GM21390 (cell line): ENCODE measurements around the gene C19orf33.

Experiments
- ATAC-seq: cut with Tn5 transposase; IDR thresholded peaks from one replicate; pipeline ENCODE4 v1.9.1; 2021; ENCODE audit not compliant: unreplicated experiment

Gene C19orf33

DNA sequence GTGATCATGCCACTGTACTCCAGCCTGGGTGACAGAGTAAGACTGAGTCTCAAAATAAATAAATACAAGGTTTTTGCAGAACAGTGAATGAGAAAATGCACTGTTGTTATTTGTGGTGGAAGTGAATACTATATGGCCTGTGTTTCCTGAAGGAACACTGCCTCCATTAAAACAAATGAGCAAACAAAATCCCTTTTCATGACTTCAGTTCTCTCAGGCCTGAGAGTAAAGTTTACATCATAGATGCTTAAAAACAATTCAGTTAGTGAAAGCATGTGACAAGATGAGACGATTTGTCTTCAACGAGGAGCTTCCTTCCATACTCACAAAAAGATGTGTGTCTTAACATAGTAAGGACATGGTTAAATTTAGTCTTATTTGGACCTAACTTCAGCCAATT, 25.3 kb upstream of the C19orf33 start:
- ATAC-seq, result no peak

DNA sequence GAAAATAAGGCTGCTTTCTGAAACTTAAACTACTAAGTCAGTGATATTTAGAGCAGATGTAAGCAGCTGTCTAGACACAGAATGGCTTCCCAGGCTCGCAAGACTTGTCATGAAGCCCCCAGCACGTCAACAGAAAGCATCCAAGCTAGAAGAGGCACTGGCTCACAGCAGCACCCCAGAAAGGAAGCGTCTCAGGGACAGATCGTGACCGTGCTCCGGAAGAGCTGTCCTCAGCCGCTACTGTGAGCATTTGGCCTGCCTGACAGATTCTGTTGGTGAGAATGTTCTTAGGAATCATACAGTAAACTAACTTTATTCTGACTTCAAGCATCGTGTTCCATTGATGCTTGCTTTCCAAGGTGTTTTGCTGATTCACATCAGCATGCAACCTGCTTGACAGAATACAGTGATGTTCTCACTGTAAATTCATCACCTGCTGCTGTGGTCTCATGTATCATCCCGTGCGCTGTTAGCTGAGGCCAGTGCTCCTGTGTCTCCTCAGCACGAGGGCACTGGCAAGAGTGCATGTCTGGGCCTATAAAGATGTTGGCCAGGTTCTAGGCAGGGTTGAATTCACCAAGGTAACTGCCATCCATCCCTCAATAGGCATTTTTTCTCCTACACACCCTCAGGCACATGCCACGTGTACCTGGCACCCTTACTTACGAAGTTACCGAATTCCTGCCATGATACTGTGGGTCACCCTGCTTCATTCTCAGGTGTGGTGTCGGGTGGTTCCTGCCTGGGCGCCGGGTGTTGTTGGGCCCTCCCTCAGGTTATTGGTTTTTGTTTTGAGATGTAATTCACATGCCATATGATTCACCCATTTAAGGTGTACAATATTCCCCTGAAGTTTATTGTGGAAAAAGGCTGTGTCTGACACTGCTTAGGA, 23.8 kb upstream of the C19orf33 start:
- no peak for ATAC-seq

DNA sequence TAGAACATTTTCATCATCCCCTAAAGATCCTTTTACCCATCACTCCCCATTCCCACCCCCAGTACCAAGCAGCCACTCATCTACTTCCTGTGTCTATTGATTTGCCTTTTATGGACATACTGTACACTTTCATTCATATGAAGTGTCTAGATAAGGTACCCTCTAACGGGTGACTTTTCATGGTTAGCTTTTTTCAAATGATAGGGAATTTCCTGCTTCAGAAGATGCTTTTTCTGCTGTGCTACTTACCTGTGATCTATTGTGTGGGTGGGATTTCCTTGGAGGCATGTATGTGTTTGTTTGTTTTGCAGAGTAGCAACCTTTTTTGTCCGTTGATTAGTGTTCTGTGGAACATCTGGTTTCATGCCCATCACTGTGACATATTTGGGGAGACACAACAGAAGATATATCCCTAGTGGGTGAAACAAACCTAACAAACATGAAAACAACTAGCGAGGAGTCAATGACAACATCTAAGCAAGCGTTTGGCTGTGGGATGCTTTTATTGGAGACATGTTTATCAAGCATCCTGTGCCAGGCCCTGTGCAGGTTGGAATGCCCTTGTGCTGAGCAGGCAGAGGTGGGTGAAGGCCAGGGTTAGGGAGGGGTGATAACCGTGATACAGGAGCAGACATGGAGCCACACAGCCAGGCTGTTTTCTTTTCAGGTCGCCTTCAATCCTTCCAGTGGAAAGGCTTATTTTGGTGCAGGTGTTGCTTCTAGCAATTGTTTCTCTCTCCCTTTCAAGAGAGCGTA, 22.1 kb upstream of the C19orf33 start:
- no peak for ATAC-seq

DNA sequence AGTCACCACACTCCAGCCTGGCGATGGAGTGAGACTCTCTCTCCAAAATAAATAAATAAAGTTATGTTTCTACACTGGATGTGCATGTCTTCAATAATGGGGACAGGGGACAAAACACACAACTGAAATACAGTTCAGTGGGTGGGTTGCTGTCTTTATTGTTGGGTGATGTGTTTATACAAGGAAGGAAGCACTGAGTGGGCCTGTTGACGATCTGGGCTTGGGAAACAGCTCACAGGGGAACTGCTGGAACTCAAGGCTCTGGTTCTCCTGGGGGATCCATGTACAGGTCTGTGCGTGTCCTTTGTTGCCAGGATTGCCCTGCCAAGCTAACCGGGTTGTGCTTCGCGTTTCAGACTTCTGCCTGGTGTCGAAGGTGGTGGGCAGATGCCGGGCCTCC, 20.8 kb upstream of the C19orf33 start:
- ATAC-seq, result no peak

DNA sequence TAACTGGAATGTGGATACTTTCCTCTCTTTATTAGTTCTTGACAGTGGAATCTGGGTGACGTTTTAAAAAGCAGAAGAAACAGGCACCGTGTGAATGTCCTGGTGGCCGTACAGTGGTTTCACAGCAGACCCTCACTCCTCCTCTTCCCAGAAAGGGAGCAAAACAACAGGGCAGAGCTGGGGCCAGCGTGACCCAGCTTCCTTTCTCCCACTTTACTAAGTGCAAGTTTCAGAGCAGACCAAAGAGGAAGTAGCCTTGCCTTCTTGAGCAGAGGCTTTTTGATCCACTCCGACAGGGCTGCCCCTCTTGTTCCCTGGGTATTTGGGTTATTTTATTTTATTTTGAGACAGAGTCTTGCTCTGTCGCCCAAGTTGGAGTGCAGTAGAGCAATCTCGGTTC, 19.6 kb upstream of the C19orf33 start:
- no peak for ATAC-seq

DNA sequence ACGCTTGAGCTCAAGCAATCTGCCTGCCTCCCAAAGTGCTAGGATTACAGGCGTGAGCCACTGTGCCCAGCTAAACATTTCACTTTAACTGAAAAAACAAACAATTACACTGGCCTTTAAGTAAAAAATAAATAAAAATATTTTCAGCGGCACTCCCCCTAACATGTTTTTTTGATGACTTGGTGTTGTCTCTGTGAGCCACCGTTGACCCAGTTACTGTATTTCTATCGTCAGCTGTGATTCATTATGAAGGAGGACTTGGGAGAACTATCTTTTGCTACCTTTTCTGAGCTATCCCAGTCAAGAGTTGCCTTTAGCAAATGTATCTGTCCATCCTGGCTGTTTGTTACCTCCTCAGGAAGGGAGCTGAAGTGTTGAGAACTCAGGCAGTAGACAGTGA, 18.5 kb upstream of the C19orf33 start:
- no peak for ATAC-seq

DNA sequence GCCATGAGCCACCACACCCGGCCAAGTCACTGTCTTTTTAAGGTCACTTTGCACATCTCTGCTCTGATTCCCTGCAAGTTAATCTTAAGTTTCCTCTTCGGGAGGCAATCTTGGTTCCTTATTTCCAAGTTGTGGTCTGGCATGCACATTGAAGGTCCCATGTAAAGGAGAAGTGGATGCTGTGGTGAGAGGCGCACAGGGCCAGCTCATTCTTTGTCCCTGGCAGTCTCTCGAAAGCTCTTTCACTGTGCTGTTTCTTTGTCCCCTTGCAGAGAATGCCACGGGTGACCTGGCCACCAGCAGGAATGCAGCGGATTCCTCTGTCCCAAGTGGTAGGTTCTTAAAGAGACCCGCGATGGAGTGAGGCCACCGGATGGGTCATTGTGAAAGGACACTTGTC, 16.4 kb upstream of the C19orf33 start:
- no peak for ATAC-seq

DNA sequence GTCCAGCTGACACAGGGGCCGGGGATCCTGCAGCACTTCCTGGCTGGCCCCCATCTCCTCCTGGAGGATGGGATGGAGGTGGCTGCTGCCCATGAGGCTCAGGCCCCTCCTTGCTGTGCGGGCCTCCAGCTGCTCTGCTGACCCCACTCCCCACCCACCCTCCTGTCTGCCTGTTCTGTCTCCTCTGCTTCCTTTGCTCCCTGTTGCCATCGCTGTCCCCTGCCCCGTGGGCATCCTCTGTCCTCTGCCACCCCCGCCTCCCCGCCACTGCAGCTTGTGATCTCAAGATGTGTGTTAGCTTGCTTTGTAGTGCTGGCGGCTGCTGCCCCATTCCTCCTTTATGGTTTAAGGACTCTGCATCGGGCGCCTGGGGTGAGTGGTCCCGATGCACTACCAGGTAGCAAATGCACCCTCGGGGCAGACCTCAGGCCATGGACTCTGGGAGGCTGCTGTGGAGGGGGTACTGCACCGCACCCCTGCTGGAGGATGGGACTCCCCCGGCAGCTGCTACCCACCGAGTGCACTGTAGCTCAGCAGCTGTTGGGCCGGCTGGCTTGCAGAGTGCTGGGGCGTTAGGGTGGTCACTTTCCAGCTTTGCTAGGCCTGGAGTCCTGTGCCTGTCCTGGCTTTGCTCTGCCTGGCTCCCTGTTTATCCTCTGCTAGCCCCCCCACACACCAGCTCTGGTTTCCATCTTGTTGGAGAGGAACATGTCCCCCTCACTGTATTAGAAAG, 15.8 kb upstream of the C19orf33 start:
- no peak for ATAC-seq

DNA sequence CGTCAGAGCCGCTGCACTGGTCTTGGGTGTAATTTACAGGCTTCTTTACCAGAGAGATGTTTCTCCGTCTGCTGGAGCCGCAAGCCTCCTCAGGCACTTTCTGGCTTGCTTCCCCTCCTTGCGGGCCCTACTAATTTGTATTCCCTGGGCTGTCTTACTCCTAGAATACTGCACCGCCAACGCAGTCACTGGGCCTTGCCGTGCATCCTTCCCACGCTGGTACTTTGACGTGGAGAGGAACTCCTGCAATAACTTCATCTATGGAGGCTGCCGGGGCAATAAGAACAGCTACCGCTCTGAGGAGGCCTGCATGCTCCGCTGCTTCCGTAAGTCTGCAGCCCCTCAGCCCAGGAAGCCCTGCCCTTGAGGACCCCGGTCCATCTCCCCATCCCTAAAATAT, 14.1 kb upstream of the C19orf33 start:
- ATAC-seq, result no peak

DNA sequence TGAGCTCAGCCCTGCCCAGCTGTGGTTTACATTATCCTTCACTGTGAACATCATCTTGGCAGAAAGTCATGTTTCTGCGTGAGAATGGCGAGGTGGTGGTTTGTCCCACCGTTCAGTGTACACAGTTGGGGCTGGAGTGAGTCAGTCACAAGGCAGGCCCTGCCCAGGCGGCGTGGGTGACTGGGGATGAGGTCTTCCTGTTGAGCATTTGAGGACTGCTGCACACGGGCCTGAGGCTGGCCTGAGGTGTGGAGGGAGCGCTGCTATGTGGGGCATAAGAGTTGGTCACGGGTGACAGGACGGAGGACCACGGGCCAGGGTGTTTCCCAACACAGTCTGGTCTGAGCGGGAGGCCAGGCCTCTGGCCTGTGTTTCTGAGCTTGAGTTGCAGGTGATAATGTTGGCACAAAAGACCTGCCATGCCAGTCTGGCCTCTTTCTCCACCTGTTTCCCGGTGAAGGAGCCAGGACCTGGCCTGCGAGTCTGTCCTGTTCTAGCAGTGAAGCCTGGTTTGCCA, 13.4 kb upstream of the C19orf33 start:
- ATAC-seq, result no peak

DNA sequence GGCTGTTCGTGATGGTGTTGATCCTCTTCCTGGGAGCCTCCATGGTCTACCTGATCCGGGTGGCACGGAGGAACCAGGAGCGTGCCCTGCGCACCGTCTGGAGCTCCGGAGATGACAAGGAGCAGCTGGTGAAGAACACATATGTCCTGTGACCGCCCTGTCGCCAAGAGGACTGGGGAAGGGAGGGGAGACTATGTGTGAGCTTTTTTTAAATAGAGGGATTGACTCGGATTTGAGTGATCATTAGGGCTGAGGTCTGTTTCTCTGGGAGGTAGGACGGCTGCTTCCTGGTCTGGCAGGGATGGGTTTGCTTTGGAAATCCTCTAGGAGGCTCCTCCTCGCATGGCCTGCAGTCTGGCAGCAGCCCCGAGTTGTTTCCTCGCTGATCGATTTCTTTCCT, 12.2 kb upstream of the C19orf33 start:
- ATAC-seq, result no peak

DNA sequence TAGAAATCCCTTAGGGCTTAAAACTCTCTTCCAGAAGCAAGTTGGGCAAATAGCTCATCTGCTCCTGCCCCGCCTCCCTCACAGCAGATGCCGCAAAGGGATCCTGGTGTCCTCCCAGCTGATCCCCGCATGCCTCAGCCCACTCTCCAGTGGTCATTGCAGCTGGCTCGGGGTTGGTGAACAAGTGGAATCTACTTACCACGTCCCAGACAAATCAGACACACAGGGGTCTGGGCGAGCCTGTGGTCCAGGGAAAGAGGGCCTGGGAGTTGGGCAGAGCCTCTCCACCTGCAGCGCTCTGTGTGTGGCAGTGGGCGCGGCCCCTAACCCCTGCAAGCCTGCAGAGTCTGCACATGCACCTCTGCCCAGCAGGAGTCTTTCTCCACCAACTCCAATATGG, 10.8 kb upstream of the C19orf33 start:
- ATAC-seq, result no peak

DNA sequence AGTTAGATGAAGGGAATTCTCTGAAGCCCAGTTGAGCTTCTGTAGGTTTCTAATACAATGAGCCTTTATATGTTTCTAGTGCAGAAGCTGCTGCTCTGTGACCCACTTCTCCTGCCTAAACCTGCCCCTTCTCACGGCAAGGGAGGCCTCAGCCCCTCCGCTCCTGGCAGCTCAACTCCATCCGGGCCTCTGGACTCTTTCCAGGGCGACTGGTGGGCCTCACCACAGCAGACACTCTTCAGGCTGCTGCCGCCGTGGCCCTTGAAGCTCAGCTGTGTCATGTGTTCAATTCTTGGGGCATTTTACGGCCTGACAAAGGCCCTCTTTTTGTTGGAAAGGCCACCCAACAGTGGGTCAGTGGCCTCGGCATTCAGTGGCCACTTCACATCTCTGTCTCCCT, 10.0 kb upstream of the C19orf33 start:
- ATAC-seq, result no peak

DNA sequence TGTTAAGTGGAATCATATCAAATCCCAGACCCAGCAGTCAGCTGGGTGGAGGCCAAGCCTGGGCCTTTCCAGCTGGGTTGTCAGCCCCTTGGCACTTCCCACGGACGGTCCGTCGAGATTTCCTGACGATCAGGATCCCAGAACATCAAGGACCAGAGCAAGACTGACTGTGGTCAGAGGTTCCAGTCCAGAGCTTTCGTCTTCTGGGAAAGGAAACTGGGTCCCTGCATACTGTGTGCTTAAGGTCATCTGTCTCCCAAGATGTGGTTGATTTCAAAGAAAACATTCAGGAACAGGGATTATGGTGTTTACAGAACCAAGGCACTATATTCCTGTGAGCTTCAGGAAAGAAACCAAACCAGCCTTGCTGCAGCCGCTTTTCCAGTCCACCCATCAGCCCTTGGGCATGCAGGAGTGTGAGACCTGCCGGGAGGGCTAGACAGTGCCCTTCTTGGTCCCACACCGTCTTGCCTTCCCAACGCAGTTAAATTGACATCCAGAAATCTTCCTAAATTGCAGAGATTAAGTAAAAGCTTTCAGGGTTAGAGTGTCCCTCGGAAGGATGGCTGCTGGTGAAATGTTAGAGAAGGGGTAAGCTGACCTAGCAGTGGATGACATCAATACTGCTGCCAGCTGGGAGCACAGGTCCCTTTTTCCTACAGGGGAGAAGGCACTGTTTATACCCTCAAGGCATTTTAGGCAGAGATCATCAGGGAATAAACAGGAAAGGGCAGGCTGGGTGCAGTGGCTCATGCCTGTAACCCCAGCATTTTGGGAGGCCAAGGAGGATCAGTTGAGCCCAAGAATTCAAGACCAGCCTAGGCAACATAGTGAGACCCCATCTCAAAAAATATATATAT, 5.0 kb upstream of the C19orf33 start:
- ATAC-seq, result no peak

DNA sequence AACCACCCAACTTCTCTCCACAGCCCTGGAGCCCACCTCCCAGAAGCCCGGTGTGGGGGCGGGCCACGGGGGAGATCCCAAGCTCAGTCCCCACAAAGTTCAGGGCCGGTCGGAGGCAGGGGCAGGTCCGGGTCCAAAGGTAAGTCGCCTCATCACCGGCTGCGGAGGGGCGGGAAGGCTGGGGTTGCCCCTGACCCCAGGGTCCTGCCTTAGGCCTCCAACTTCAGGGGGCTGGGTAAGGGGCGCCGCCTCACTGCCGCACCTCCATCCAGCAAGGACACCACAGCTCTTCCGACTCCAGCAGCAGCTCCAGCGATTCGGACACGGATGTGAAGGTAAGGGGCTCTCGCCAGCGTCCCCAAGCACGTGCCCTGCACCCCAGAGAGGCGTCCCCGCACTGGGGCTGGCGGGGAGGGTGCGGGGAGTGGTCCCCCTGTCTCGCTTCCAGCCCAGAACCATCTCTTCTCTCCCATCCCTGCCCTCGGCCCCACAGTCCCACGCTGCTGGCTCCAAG, 358 bp downstream of the C19orf33 start:
- no peak for ATAC-seq

DNA sequence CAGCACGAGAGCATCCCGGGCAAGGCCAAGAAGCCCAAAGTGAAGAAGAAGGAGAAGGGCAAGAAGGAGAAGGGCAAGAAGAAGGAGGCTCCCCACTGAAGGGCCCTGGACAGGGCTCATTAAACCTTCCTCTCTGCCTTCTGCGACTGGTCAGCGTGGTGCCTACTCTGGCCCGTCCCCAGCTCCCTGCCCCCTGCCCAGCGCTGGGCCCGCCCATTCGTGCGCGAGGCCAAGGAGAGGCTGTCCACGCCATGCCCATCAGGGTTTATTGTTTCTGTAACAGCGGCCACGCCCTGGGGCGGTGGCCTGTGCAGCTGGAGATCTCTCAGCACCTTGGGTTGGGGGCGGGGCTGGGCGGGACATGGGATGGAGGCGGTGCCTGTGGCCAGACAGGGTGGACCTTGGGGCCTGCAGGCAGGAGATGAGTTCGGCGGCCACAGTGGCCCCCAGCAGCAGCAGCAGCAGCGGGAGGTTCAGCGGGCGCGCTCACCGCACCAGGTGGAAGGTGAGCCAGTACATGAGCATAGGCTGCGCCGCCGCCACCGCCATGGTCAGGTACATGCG, 897 bp downstream of the C19orf33 start:
- ATAC-seq, result no peak

DNA sequence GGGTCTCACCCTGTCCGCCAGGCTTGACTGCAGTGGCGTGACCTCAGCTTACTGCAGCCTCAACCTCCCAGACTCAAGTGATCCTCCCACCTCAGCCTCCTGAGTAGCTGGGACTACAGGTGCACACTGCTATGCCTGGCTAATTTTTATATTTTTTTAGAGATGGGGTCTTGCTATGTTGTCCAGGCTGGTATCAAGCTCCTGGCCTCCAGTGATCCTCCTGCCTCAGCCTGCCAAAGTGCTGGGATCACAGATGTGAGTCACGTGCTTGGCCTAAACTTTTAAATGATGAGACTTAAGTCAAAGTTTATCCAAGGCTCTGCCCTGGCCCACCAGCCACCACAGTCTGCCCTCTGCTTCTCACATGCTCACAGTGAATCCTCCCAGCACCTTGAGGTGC, 2.2 kb downstream of the C19orf33 start:
- ATAC-seq, result no peak

DNA sequence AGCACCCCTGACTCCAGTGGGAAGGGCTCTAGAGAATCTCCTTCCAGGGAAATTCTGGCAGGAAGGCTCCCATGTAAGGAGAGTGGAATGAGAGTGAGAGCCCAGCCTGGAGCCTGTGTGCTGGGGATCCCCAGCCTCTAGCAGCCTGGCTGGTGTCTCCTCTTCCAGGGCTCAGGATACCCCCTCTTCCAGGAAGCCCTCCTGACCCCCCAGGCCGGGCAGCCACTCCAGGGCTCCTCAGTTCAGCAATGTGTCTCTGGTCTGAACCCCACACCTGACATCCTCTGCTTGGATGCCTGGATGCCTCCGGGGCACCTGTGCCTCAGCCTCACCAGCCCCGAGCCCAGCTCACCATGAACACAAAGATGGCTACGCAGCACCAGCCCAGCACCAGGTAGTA, 3.0 kb downstream of the C19orf33 start:
- no peak for ATAC-seq

DNA sequence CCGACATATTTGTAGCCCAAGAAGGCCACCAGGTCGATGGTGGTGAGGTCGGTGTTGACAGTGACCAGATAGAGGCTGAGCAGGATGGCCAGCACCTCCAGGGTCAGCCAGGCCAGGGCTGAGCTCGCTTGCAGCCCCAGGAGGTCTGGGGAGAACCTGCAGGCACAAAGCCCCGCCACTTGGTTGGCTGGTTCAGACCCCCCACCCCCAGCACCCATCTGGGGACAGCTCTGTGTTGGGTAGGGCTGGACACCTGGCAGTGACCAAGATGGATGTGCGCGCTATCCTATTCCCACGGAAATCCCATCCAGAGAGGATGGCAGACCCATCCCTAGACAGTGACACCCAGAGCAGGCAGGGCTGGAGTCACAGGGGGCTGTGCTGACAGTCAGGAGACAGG, 3.5 kb downstream of the C19orf33 start:
- ATAC-seq, result no peak
